Upper lobe of right lung (tissue), 1 donor: ENCODE results near the gene CDK14. TPM values are rescaled to one million over a fixed set of nuclear protein-coding genes. Genes with fewer than 3 reads are reported as not detected.

Source experiments
- ATAC-seq: fragments of 200-7000 bp; cut with Tn5 transposase; one replicate; pipeline ENCODE4 v1.9.1; 2020; ENCODE audit warnings: mild to moderate bottlenecking, moderate library complexity
- DNase-seq: peaks from one replicate; pipeline ENCODE4 v3.0.0-alpha.2; 2020
- H3K27ac ChIP-seq: fragments of 200-600 bp; one replicate; pipeline ENCODE4 v1.8.0; 2022
- H3K27me3 ChIP-seq: fragments of 200-600 bp; one replicate; pipeline ENCODE4 v1.8.0; 2022; ENCODE audit warnings: mild to moderate bottlenecking
- H3K36me3 ChIP-seq: fragments of 200-600 bp; one replicate; pipeline ENCODE4 v1.8.0; 2022
- H3K4me1 ChIP-seq: fragments of 200-600 bp; one replicate; pipeline ENCODE4 v1.8.0; 2022
- H3K4me3 ChIP-seq: fragments of 200-600 bp; one replicate; pipeline ENCODE4 v1.8.0; 2022; ENCODE audit warnings: mild to moderate bottlenecking
- H3K9me3 ChIP-seq: fragments of 200-600 bp; one replicate; pipeline ENCODE4 v1.8.0; 2022
- intact Hi-C: fragments of 100-400 bp; cut with DNase I; formaldehyde crosslinking; loops from one replicate; pipeline ENCODE4 v1.11.0; 2022
- total RNA-seq: library from RNA; stranded (reverse); fragmentation: NEBNext Ultra II Directional; extraction: Animal tissue kit (Norgen Biotek cat#: 25700); gene quantifications from one replicate; pipeline ENCODE4 v1.2.1, GENCODE V29; 2021
- TF ChIP-seq, protein P1 (sequence below): fragments of 200-600 bp; IDR thresholded peaks from one replicate; pipeline ENCODE4 v1.8.0; 2022; ENCODE audit warnings: antibody characterized with exemption
- donor health status: DM: no; HTN: yes; CAD: no; lungs with severe emphysema.

The CDK14 gene
- total RNA-seq, 1 donor from 2014 or later = 47.2 TPM

DNA sequence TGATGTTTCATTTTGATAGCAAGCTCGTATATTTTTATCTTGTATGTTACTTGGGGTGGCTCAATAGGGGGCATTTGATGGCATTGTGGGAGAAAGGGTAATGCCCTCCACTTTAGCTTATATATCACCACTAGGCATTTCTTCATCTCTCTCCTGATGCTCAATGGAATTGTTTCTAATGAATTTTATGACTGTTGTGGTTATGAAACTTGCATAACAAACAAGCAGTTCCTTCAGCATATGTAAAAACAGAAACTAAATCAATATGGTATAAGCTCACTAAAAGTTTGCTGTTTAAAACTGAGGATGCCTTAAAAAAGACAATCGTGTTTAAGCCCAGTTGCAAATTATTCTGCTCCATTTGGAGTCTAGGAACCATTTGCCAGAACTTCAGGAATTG is 75.5 kb downstream of the CDK14 start:
- TF ChIP-seq, protein P1, sequence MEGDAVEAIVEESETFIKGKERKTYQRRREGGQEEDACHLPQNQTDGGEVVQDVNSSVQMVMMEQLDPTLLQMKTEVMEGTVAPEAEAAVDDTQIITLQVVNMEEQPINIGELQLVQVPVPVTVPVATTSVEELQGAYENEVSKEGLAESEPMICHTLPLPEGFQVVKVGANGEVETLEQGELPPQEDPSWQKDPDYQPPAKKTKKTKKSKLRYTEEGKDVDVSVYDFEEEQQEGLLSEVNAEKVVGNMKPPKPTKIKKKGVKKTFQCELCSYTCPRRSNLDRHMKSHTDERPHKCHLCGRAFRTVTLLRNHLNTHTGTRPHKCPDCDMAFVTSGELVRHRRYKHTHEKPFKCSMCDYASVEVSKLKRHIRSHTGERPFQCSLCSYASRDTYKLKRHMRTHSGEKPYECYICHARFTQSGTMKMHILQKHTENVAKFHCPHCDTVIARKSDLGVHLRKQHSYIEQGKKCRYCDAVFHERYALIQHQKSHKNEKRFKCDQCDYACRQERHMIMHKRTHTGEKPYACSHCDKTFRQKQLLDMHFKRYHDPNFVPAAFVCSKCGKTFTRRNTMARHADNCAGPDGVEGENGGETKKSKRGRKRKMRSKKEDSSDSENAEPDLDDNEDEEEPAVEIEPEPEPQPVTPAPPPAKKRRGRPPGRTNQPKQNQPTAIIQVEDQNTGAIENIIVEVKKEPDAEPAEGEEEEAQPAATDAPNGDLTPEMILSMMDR = no peak
- H3K9me3 ChIP-seq = no peaks in the 10 kb centered on the region
- H3K4me1 ChIP-seq = no peaks in the 10 kb centered on the region
- ATAC-seq = no peak
- no peak overlapping the region for H3K4me3 ChIP-seq
- DNase-seq = no peak
- intact Hi-C loops = no loop called here
- H3K36me3 ChIP-seq = no peaks in the 10 kb centered on the region
- no peak overlapping the region for H3K27ac ChIP-seq
- H3K27me3 ChIP-seq = no peaks in the 10 kb centered on the region

DNA sequence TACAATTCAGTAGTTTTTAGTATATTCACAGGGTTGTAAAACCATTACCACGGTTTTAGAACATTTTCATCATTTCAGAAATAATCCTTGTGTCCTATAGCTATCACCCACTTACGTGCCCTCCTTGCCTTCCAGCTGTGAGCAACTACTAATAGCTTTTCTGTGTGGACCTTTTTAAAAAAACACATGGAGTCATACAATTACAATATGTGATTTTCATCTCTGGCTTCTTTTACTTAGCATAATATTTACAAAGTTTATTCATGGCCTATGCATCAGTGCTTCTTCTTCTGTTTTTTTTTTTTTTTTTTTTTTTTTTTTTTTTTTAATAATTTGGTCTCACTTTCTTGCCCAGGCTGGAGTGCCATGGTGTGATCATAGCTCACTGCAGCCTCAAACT is 76.1 kb downstream of the CDK14 start:
- H3K9me3 ChIP-seq = no peaks in the 10 kb centered on the region
- no peak for ATAC-seq
- intact Hi-C loops = no loop called here
- TF ChIP-seq, protein P1 = no peak
- no peaks in the 10 kb centered on the region for H3K27me3 ChIP-seq
- DNase-seq = no peak
- H3K4me3 ChIP-seq = no peak overlapping the region
- no peaks in the 10 kb centered on the region for H3K4me1 ChIP-seq
- H3K27ac ChIP-seq = no peak overlapping the region
- H3K36me3 ChIP-seq = no peaks in the 10 kb centered on the region

DNA sequence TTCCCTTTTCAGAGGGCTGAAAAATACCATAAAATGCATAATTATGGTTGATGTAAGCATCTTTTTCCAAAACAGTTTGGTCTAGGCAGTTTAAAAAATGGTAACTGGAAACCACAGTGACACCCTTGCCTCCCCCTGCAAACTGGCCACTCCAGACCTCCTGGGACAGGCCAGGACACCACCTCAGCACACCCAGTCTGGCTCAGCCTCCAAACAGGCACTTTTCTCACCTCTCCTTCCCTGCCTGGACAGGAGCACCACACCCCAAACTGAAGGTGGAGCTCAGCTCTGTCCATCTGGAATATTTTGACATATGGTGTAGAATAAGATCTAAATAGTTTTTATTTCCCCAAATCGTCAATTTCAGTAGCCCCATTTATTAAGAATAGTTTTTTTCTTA is 78.5 kb downstream of the CDK14 start:
- no peak for ATAC-seq
- Histone ChIP-seq H3K4me3 (no peak overlapping the region), H3K9me3 (no peaks in the 10 kb centered on the region), H3K4me1 (no peaks in the 10 kb centered on the region), H3K36me3 (no peaks in the 10 kb centered on the region), H3K27me3 (no peaks in the 10 kb centered on the region), H3K27ac (no peak overlapping the region)
- TF ChIP-seq, protein P1 = no peak
- intact Hi-C loops = no loop called here
- no peak for DNase-seq

DNA sequence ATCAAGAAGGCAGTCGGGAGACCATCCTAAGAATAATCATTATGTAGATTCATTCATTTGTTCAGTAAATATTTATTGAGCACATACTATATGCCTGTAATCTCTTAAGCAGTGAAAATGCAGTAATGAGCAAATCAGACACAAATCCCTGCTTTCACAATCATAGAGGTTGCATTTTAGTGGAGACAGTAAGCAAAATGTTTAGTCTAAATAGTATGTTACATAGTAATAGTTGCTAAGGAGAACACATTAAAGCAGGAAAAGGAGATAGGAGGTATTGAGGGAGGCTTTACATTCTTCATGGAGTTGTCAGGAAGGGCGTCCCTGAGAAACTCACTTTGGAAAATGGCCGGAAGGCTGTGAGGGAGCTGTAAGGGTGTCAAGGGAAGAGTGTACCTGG is 79.9 kb downstream of the CDK14 start:
- intact Hi-C loops = no loop called here
- ATAC-seq (no peak), DNase-seq (no peak)
- Histone ChIP-seq H3K9me3 (no peaks in the 10 kb centered on the region), H3K36me3 (no peaks in the 10 kb centered on the region), H3K4me3 (no peak overlapping the region), H3K27ac (no peak overlapping the region), H3K27me3 (no peaks in the 10 kb centered on the region), H3K4me1 (no peaks in the 10 kb centered on the region)
- TF ChIP-seq, protein P1 = no peak

DNA sequence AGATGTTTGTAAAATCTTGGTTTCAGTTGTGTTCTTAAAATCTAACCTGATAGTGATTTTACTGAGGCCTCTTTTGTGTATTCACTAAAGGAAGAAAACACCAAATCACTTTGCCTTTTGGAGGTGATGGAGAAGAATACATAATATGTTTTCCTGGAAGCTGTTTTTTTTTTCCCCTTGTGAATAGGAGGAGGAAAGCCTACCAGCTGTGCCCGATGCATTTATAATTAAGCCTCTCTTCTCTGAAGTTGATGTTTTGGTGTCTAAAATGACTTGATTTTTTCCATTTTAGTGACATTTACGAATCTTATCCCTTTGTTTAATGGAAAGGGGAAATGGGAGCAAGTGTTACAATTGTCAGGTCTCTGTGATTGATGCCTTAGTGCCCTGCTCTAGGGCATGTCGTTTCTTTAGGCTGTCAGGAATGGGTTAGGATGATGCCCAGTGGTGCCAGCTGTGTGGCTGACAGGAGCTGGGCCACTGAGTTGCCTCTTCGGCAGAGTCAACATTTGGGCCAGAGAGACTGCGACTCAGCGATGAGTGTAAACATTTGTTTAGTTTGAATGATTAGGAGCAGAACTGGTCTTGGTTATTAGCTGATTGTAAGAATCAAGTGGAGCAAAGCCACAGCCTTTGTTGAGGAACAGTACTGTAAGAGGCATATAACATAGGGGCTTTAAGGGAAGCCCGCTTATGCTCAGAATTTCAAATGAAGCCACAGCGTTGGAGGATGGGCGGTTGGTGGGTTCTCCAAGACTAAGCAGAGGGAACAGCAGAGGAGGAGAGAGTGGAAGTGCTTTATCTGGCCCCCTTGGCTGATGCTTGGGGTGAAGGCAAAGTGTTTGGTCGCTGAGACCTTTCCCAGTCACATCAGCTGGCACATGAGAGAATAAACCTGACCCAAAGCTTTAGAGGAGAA is 81.6 kb downstream of the CDK14 start:
- peaks cover 4% of the 10 kb centered on the region for H3K4me1 ChIP-seq
- ATAC-seq (no peak), DNase-seq (no peak)
- intact Hi-C loops = no loop called here
- H3K4me3 ChIP-seq = no peak overlapping the region
- no peaks in the 10 kb centered on the region for H3K36me3 ChIP-seq
- H3K27me3 ChIP-seq = no peaks in the 10 kb centered on the region
- H3K27ac ChIP-seq = no peak overlapping the region
- TF ChIP-seq, protein P1 = no peak
- no peaks in the 10 kb centered on the region for H3K9me3 ChIP-seq
